Pancreas (tissue), 10 donors: ENCODE results near the gene COPG2. TPM values are rescaled to one million over a fixed set of nuclear protein-coding genes. Genes with fewer than 3 reads are reported as not detected.

Experiments used
- ATAC-seq, 4 donors: fragments of 200-7000 bp; cut with Tn5 transposase; one replicate each; pipeline versions ENCODE4 v1.8.0 to v1.9.1; 2020; ENCODE audit warnings: mild to moderate bottlenecking in 4 of 4, moderate library complexity in 4 of 4
- DNase-seq, 6 donors: peaks; one replicate each; pipeline ENCODE4 v3.0.0-alpha.2; 2020
- FAIRE-seq: peaks from 2 replicates; lab custom pipeline; 2012; peaks lifted over from hg19 to GRCh38; lab: Jason Lieb, UNC
- H3K27ac ChIP-seq, 4 donors: fragments of 200-600 bp; sonication (generic); 1 replicate in 3 of 4; 2 replicates in 1 of 4; pipeline versions ENCODE4 v1.5.0 to v1.8.0; 2020
- H3K27me3 ChIP-seq, 4 donors: fragments of 200-600 bp; one replicate each; pipeline ENCODE4 v1.8.0; 2021
- H3K36me3 ChIP-seq, 3 donors: fragments of 200-600 bp; sonication (generic) in 1 of 3; one replicate each; pipeline versions ENCODE4 v1.5.0 to v1.8.0; 2020 to 2021
- H3K4me1 ChIP-seq, 3 donors: fragments of 200-600 bp; one replicate each; pipeline ENCODE4 v1.8.0; 2021
- H3K4me3 ChIP-seq, 4 donors: fragments of 200-600 bp; sonication (generic) in 2 of 4; one replicate each; pipeline versions ENCODE4 v1.5.0 to v1.8.0; 2020 to 2021
- H3K9me3 ChIP-seq, 4 donors: fragments of 200-600 bp; one replicate each; pipeline ENCODE4 v1.8.0; 2021
- CTCF ChIP-seq, 4 donors: fragments of 200-600 bp; sonication (generic) in 3 of 4; IDR thresholded peaks; one replicate each; pipeline versions ENCODE4 v1.5.0 to v1.8.0; 2021; ENCODE audit warnings: antibody characterized with exemption in 4 of 4
- WGBS, 2 donors: extraction: QIAGEN DNeasy Blood & Tissue Kit; methylation state at CpG; one replicate each; pipeline ENCODE4 v1.1.7; 2013; 5-methylcytosine and 5-hydroxymethylcytosine counted together
- intact Hi-C, 3 donors: fragments of 100-400 bp; cut with DNase I; formaldehyde crosslinking; loops; one replicate each; pipeline versions ENCODE4 v1.11.1 to v1.14.2; 2022
- polyA plus RNA-seq, 2 donors: library from polyadenylated mRNA; stranded (reverse); fragments of 200-250 nt; gene quantifications; one replicate each; pipeline ENCODE4 v1.2.3, GENCODE V29; 2013
- total RNA-seq, 6 donors: library from RNA; stranded (reverse); fragmentation: NEBNext Ultra II Directional in 4 of 6; extraction: Animal tissue kit (Norgen Biotek cat#: 25700) in 4 of 6; gene quantifications; one replicate each; pipeline versions ENCODE4 v1.2.1 to v1.2.4, GENCODE V29; 2021 to 2023
- donor health status: healthy with polysubstance abuse.
- donor health status: DM: no; HTN: no; CAD: no; lungs with moderate emphysema.
- donor health status: DM: no; HTN: no; CAD: no.
- donor health status: control.
- donor health status: control.
- donor health status: Bipolar disorder and iron deficiency.
- donor health status: DM: yes; HTN: yes; CAD: no.
- donor health status: DM: no; HTN: no; CAD: no.
- donor health status: DM: no; HTN: no; CAD: no.
- donor health status: DM: yes; HTN: yes; CAD: no.

Gene COPG2
- total and polyA plus RNA-seq, 8 donors, result 3.8 to 13.5 (median 8.4) TPM

GRCh38 chr7:130673066-130673465 is 4.5 kb upstream of the COPG2 start:
- no peak for TF ChIP-seq CTCF (IDR thresholded peaks at IDR 0.05)
- ATAC-seq (no peak), DNase-seq (no peak), FAIRE-seq (no peak)
- H3K36me3 ChIP-seq, result no peaks in the 10 kb centered on the region
- intact Hi-C loops, result no loop called here
- no peak overlapping the region for H3K4me3 ChIP-seq
- H3K27ac ChIP-seq, result no peak overlapping the region
- no peaks in the 10 kb centered on the region for H3K9me3 ChIP-seq
- no peaks in the 10 kb centered on the region for H3K27me3 ChIP-seq
- peaks cover 0 to 4% (median 0%) of the 10 kb centered on the region in 3 donors for H3K4me1 ChIP-seq

- intact Hi-C loops, result no loop called here
- no peaks in the 10 kb centered on the region for H3K36me3 ChIP-seq
- DNase-seq (no peak), ATAC-seq (no peak), FAIRE-seq (no peak)
- no peak for TF ChIP-seq CTCF (IDR thresholded peaks at IDR 0.05)
- H3K4me3 ChIP-seq, result no peak overlapping the region
- H3K4me1 ChIP-seq, result peaks cover 0 to 4% (median 0%) of the 10 kb centered on the region in 3 donors
- H3K27me3 ChIP-seq, result no peaks in the 10 kb centered on the region
- no peak overlapping the region for H3K27ac ChIP-seq
- WGBS, 2 donors, result 91 to 94% methylated on average over 4 of the region's 4 CpGs
- no peaks in the 10 kb centered on the region for H3K9me3 ChIP-seq
These were observed 3.6 kb upstream of the COPG2 start for GRCh38 chr7:130672146-130672545.

GRCh38 chr7:130669085-130669700 is 645 bp upstream of the COPG2 start:
- H3K4me3 ChIP-seq, result peak overlapping the region; percentile 67 to 88 (median 79)
- FAIRE-seq, result no peak
- no peaks in the 10 kb centered on the region for H3K27me3 ChIP-seq
- peak overlapping the region; percentile 28 to 76 (median 58) for H3K27ac ChIP-seq
- H3K9me3 ChIP-seq, result no peaks in the 10 kb centered on the region
- H3K36me3 ChIP-seq, result no peaks in the 10 kb centered on the region
- intact Hi-C loops, result no loop called here
- no peak for DNase-seq
- TF ChIP-seq CTCF (IDR thresholded peaks at IDR 0.05), result no peak
- peak in 1 of 4 donors; percentile 6 for ATAC-seq
- H3K4me1 ChIP-seq, result peaks cover 0 to 4% (median 0%) of the 10 kb centered on the region in 3 donors
- WGBS, 2 donors, result 9 to 10% methylated on average over 12 of the region's 12 CpGs

GRCh38 chr7:130667593-130668257 is 823 bp downstream of the COPG2 start:
- no peak for DNase-seq
- H3K27ac ChIP-seq, result peak overlapping the region in 2 of 4 donors; percentile 70 to 76
- no peak for TF ChIP-seq CTCF (IDR thresholded peaks at IDR 0.05)
- no peak for FAIRE-seq
- H3K4me1 ChIP-seq, result peaks cover 0 to 4% (median 0%) of the 10 kb centered on the region in 3 donors
- peaks cover 0 to 1% (median 0%) of the 10 kb centered on the region in 3 donors for H3K36me3 ChIP-seq
- WGBS, 2 donors, result 5 to 9% methylated on average over 19 of the region's 19 CpGs
- no peak for ATAC-seq
- no peaks in the 10 kb centered on the region for H3K9me3 ChIP-seq
- intact Hi-C loops, result no loop called here
- peak overlapping the region; percentile 67 to 88 (median 79) for H3K4me3 ChIP-seq
- no peaks in the 10 kb centered on the region for H3K27me3 ChIP-seq

GRCh38 chr7:130662426-130662825 is 6.1 kb downstream of the COPG2 start:
- no peaks in the 10 kb centered on the region for H3K4me1 ChIP-seq
- H3K9me3 ChIP-seq, result no peaks in the 10 kb centered on the region
- H3K4me3 ChIP-seq, result no peak overlapping the region
- FAIRE-seq (no peak), ATAC-seq (no peak), DNase-seq (no peak)
- intact Hi-C loops, result no loop called here
- WGBS, 2 donors, result 80 to 88% methylated on average over 2 of the region's 2 CpGs
- H3K27ac ChIP-seq, result no peak overlapping the region
- H3K36me3 ChIP-seq, result peaks cover 0 to 8% (median 0%) of the 10 kb centered on the region in 3 donors
- no peak for TF ChIP-seq CTCF (IDR thresholded peaks at IDR 0.05)
- H3K27me3 ChIP-seq, result no peaks in the 10 kb centered on the region
